Endothelial cell of umbilical vein (primary cell): ENCODE results near the gene EMC7. TPM values are rescaled to one million over a fixed set of nuclear protein-coding genes. Genes with fewer than 3 reads are reported as not detected.

Experiments used
- BruUV-seq: library from RNA; stranded (reverse); fragments of 400-500 nt; replicated peaks from 2 replicates; lab custom pipeline; 2021; lab: Mats Ljungman, UMichigan
- CTCF ChIA-PET: fragments of 300-600, 350-600 bp; sonication (Branson Sonifier 250); formaldehyde crosslinking; loops from one replicate; lab custom pipeline; 2021; ENCODE audit warnings: antibody characterized with exemption, inconsistent platforms; lab: Charles Lee
- POLR2A ChIA-PET: fragments of 300-600, 350-600 bp; sonication (Branson Sonifier 250); formaldehyde crosslinking; loops from one replicate; lab custom pipeline; 2021; ENCODE audit warnings: antibody characterized with exemption, inconsistent platforms; lab: Charles Lee
- DNase-seq: peaks from one replicate; pipeline ENCODE4 v3.0.0-alpha.2; 2011; ENCODE audit warnings: low read depth, low spot score
- FAIRE-seq: peaks from 2 replicates; lab custom pipeline; 2011; peaks lifted over from hg19 to GRCh38; lab: Jason Lieb, UNC
- H2AFZ ChIP-seq: 2 replicates; pipeline ENCODE4 v1.6.0; 2012; ENCODE audit warnings: low read depth, low read length, control low read depth, inconsistent platforms
- H3K27ac ChIP-seq: 2 replicates; pipeline ENCODE4 v1.5.1; 2011; ENCODE audit warnings: low read depth, mild to moderate bottlenecking, control low read depth, low read length, moderate library complexity; ENCODE audit not compliant: insufficient read depth
- H3K27me3 ChIP-seq, 2 experiments: 2 replicates each; pipeline versions ENCODE4 v1.6.0 to v1.6.1; 2011; ENCODE audit warnings: low read length in 2 of 2, mixed read lengths in 1 of 2; ENCODE audit not compliant: control insufficient read depth in 2 of 2, insufficient read depth in 2 of 2
- H3K36me3 ChIP-seq, 2 experiments: 2 replicates in 1 of 2; 3 replicates in 1 of 2; pipeline ENCODE4 v1.5.1; 2011; ENCODE audit warnings: low read length in 2 of 2, mild to moderate bottlenecking in 1 of 2, moderate library complexity in 1 of 2; ENCODE audit not compliant: control insufficient read depth in 2 of 2, insufficient read depth in 2 of 2; ENCODE audit errors: extremely low read depth in 1 of 2
- H3K4me1 ChIP-seq: 3 replicates; pipeline ENCODE4 v1.5.1; 2011; ENCODE audit warnings: mild to moderate bottlenecking, low read length; ENCODE audit not compliant: control insufficient read depth, insufficient read depth; ENCODE audit errors: extremely low read depth
- H3K4me2 ChIP-seq: 2 replicates; pipeline ENCODE4 v1.6.1; 2011; ENCODE audit warnings: low read length, control low read depth, mixed read lengths; ENCODE audit not compliant: insufficient read depth
- H3K4me3 ChIP-seq, 3 experiments: fragments of 200-600 bp in 1 of 3; sonication (generic), shearing (Covaris generic) in 1 of 3; replicated peaks in 1 of 3; 2 replicates each; pipeline ENCODE4 v1.5.1; 2011 to 2016; ENCODE audit warnings: control low read depth in 3 of 3, low read length in 3 of 3, mild to moderate bottlenecking in 2 of 3, inconsistent platforms in 1 of 3, low read depth in 1 of 3, moderate library complexity in 1 of 3; ENCODE audit not compliant: insufficient read depth in 1 of 3
- H3K79me2 ChIP-seq: 2 replicates; pipeline ENCODE4 v1.6.0; 2012; ENCODE audit warnings: low read length, inconsistent platforms; ENCODE audit not compliant: control insufficient read depth, insufficient read depth
- H3K9ac ChIP-seq: replicated peaks from 2 replicates; pipeline ENCODE3; 2011; ENCODE audit warnings: low read length, control low read depth; ENCODE audit not compliant: insufficient read depth; ENCODE audit errors: extremely low read depth
- H3K9me1 ChIP-seq: replicated peaks from 3 replicates; pipeline ENCODE4 v1.6.0; 2011; ENCODE audit warnings: mild to moderate bottlenecking, low read length; ENCODE audit not compliant: control insufficient read depth, insufficient read depth; ENCODE audit errors: extremely low read depth
- H3K9me3 ChIP-seq: replicated peaks from 2 replicates; pipeline ENCODE4 v1.5.1; 2012; ENCODE audit warnings: low read length, inconsistent platforms; ENCODE audit not compliant: control insufficient read depth, insufficient read depth
- H4K20me1 ChIP-seq: replicated peaks from 2 replicates; pipeline ENCODE3; 2011; ENCODE audit warnings: mild to moderate bottlenecking, low read length; ENCODE audit not compliant: control insufficient read depth, insufficient read depth; ENCODE audit errors: extremely low read depth
- EZH2 ChIP-seq: IDR thresholded peaks from 2 replicates; pipeline ENCODE4 v1.6.1; 2012; ENCODE audit warnings: borderline replicate concordance, low read depth, mild to moderate bottlenecking, moderate library complexity, low read length, inconsistent platforms; ENCODE audit not compliant: severe bottlenecking
- FOS ChIP-seq: IDR thresholded peaks from 2 replicates; pipeline ENCODE4 v1.6.1; 2011; ENCODE audit warnings: mild to moderate bottlenecking, low read length, moderate library complexity, borderline replicate concordance; ENCODE audit not compliant: insufficient read depth
- GATA2 ChIP-seq: IDR thresholded peaks from 2 replicates; pipeline ENCODE4 v1.7.0; 2011; ENCODE audit warnings: low read depth, mild to moderate bottlenecking, moderate library complexity, mixed read lengths, low read length; ENCODE audit not compliant: insufficient read length, insufficient read depth
- JUN ChIP-seq: IDR thresholded peaks from 2 replicates; pipeline ENCODE4 v1.6.1; 2011; ENCODE audit warnings: borderline replicate concordance, low read depth; ENCODE audit not compliant: insufficient read length, insufficient read depth
- MYC ChIP-seq: IDR thresholded peaks from one replicate; pipeline ENCODE4 v1.6.1; 2011; ENCODE audit warnings: mild to moderate bottlenecking, low read depth, low read length
- POLR2AphosphoS5 ChIP-seq: IDR thresholded peaks from 2 replicates; pipeline ENCODE4 v1.6.1; 2012; ENCODE audit warnings: low read depth, mild to moderate bottlenecking, control low read depth, low read length, moderate library complexity; ENCODE audit not compliant: insufficient read depth
- dilution Hi-C: fragments of 300-500 bp; cut with MboI; formaldehyde crosslinking; loops from one replicate; pipeline ENCODE4 v1.15.0; 2019; ENCODE audit warnings: low sequenced_read_pairs; ENCODE audit not compliant: extremely low pct_ligation_motif_present
- intact Hi-C: fragments of 100-400 bp; cut with micrococcal nuclease; formaldehyde crosslinking; loops from one replicate; pipeline ENCODE4 v1.10.0; 2022
- polyA plus RNA-seq, 4 experiments: library from polyadenylated mRNA; depleted of rRNA in 3 of 4; stranded (reverse) in 3 of 4; unstranded in 1 of 4; fragments of >200 nt; gene quantifications; 2 replicates each; pipeline versions ENCODE4 v1.2.1 to v1.2.3, GENCODE V29; 2011 to 2012; ENCODE audit warnings: missing spikeins in 1 of 4
- total RNA-seq: library from RNA; stranded (reverse); gene quantifications from 2 replicates; pipeline ENCODE4 v1.2.3, GENCODE V29; 2021
- TF ChIP-seq, protein P1 (sequence below): IDR thresholded peaks from 2 replicates; pipeline ENCODE4 v1.6.1; 2011; ENCODE audit not compliant: insufficient read depth, insufficient read length

The EMC7 gene
- total and polyA plus RNA-seq, 2 donors (not counting 3 experiments of a cell fraction or from before 2014, with no cell fraction given): 57.0 to 70.6 TPM

DNA sequence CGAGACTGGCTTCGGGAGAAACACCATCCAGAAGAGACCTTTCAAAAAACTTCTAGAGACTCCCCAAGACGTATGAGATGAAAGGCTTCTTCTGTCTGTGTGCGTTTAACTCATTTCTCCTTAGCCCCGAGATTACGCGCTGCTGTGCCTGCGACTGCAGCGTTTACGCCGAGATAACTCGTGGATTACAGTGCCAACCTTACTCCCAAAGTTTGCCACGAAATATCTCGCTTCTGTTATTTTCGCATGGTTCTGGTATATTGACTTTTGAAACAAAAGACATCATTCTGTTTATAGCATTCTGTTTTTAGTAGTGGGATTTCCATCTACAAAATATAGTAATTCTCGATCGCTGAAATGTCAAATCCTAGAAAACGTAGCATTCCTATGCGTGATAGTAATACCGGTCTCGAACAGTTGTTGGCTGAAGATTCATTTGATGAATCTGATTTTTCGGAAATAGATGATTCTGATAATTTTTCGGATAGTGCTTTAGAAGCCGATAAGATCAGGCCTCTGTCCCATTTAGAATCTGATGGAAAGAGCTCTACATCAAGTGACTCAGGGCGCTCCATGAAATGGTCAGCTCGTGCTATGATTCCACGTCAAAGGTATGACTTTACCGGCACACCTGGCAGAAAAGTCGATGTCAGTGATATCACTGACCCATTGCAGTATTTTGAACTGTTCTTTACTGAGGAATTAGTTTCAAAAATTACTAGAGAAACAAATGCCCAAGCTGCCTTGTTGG is 688 bp upstream of the EMC7 start:
- Histone ChIP-seq H3K4me1 (peaks cover 17% of the 10 kb centered on the region), H3K27me3 (no peaks in the 10 kb centered on the region), H2AFZ (peak overlapping the region; percentile 82), H3K9me3 (no peaks in the 10 kb centered on the region), H3K36me3 (no peaks in the 10 kb centered on the region), H3K4me2 (peak overlapping the region; percentile 78), H3K9me1 (no peaks in the 10 kb centered on the region), H4K20me1 (no peaks in the 10 kb centered on the region), H3K9ac (peak overlapping the region; percentile 91), H3K79me2 (peaks cover 32% of the 10 kb centered on the region), H3K27ac (peak overlapping the region; percentile 74), H3K4me3 (peak overlapping the region; percentile 47 to 90 (median 66))
- ChIA-PET CTCF (interaction anchor here (0.6 to 2.1 kb wide), 6 partner anchors 8 to 485 kb away, joined by 3 to 25 read pairs (median 3); partner anchors contain the start of genes KATNBL1 and LPCAT4), POLR2A (interaction anchor here (0.5 to 1.8 kb wide), 3 partner anchors 107 to 273 kb away, joined by 3 to 5 read pairs (median 3); partner anchors contain the start of gene KATNBL1)
- intact Hi-C loops (loop anchor here (1.0 to 10.0 kb wide), 3 partner anchors 20 to 332 kb away; partner anchors contain the start of genes GOLGA8A and LPCAT4), dilution Hi-C loops (no loop called here)
- DNase-seq (no peak), FAIRE-seq (peak; percentile 72)
- TF ChIP-seq FOS (no peak), GATA2 (no peak), EZH2 (no peak), JUN (no peak), POLR2AphosphoS5 (no peak), MYC (no peak)
- TF ChIP-seq, protein P1, sequence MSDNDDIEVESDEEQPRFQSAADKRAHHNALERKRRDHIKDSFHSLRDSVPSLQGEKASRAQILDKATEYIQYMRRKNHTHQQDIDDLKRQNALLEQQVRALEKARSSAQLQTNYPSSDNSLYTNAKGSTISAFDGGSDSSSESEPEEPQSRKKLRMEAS: no peak
- TSS peak; percentile 77 for BruUV-seq
